HEK293T (cell line): ENCODE measurements around the gene MIEF2.
A peak's percentile ranks its signal among the peaks of the same experiment; 100 is the strongest.
"Not testable (repeated sequence)": the region's sequence is repeated elsewhere in the genome, so short reads cannot be mapped to it uniquely, and the experiment has no call there.

ENCODE experiments used
- CTCF ChIA-PET: fragments of 350-600 bp; formaldehyde crosslinking; extraction: SDS; loops from one replicate; lab custom pipeline; 2021; ENCODE audit warnings: antibody characterized with exemption, inconsistent platforms; lab: Yijun Ruan, JAX
- POLR2A ChIA-PET: fragments of 350-600 bp; formaldehyde crosslinking; extraction: SDS; loops from one replicate; lab custom pipeline; 2020; ENCODE audit warnings: antibody characterized with exemption, inconsistent platforms; lab: Yijun Ruan, JAX
- DNase-seq: peaks from one replicate; pipeline ENCODE4 v3.0.0; 2012; ENCODE audit warnings: mixed read lengths; ENCODE audit errors: extremely low spot score
- ARNT ChIP-seq: fragments of 450-650 bp; IDR thresholded peaks from 2 replicates; pipeline ENCODE4 v1.6.1; 2017; ENCODE audit warnings: mild to moderate bottlenecking
- BHLHE40 ChIP-seq: fragments of 450-650 bp; IDR thresholded peaks from 2 replicates; pipeline ENCODE4 v1.6.1; 2016; ENCODE audit warnings: mild to moderate bottlenecking, moderate library complexity, borderline replicate concordance
- CTBP1 ChIP-seq: fragments of 450-650 bp; IDR thresholded peaks from 2 replicates; pipeline ENCODE4 v1.6.1; 2016; ENCODE audit warnings: borderline replicate concordance
- ELF4 ChIP-seq: fragments of 450-650 bp; IDR thresholded peaks from 2 replicates; pipeline ENCODE4 v1.6.1; 2017; ENCODE audit warnings: antibody characterized with exemption
- FOXA1 ChIP-seq: fragments of 450-650 bp; IDR thresholded peaks from 2 replicates; pipeline ENCODE4 v1.6.1; 2016; ENCODE audit warnings: mild to moderate bottlenecking
- FOXK2 ChIP-seq: fragments of 450-650 bp; IDR thresholded peaks from 2 replicates; pipeline ENCODE4 v1.6.1; 2016; ENCODE audit warnings: mild to moderate bottlenecking
- FOXM1 ChIP-seq: fragments of 450-650 bp; IDR thresholded peaks from 2 replicates; pipeline ENCODE4 v1.6.1; 2017; ENCODE audit warnings: mild to moderate bottlenecking, borderline replicate concordance
- HDGF ChIP-seq: fragments of 450-650 bp; IDR thresholded peaks from 2 replicates; pipeline ENCODE4 v1.6.1; 2017; ENCODE audit warnings: antibody characterized with exemption, borderline replicate concordance
- L3MBTL2 ChIP-seq: fragments of 450-650 bp; conservative IDR thresholded peaks from 2 replicates; pipeline ENCODE4 v1.6.1; 2016; ENCODE audit warnings: mild to moderate bottlenecking
- LEF1 ChIP-seq: fragments of 450-650 bp; IDR thresholded peaks from 2 replicates; pipeline ENCODE4 v1.6.1; 2017; ENCODE audit warnings: mild to moderate bottlenecking, borderline replicate concordance
- NFRKB ChIP-seq: fragments of 450-650 bp; IDR thresholded peaks from 2 replicates; pipeline ENCODE4 v1.6.1; 2016; ENCODE audit warnings: mild to moderate bottlenecking, moderate library complexity
- SP1 ChIP-seq: fragments of 450-650 bp; IDR thresholded peaks from 2 replicates; pipeline ENCODE4 v1.6.1; 2017
- SUZ12 ChIP-seq: fragments of 450-650 bp; IDR thresholded peaks from 2 replicates; pipeline ENCODE4 v1.6.1; 2016; ENCODE audit warnings: mild to moderate bottlenecking
- TARDBP ChIP-seq: fragments of 450-650 bp; IDR thresholded peaks from 2 replicates; pipeline ENCODE4 v1.6.1; 2016
- ZNF384 ChIP-seq: fragments of 450-650 bp; IDR thresholded peaks from 2 replicates; pipeline ENCODE4 v1.6.1; 2016
- TF ChIP-seq, protein P1 (sequence below): fragments of 450-650 bp; IDR thresholded peaks from 2 replicates; pipeline ENCODE4 v1.6.1; 2016

The MIEF2 gene, protein sequence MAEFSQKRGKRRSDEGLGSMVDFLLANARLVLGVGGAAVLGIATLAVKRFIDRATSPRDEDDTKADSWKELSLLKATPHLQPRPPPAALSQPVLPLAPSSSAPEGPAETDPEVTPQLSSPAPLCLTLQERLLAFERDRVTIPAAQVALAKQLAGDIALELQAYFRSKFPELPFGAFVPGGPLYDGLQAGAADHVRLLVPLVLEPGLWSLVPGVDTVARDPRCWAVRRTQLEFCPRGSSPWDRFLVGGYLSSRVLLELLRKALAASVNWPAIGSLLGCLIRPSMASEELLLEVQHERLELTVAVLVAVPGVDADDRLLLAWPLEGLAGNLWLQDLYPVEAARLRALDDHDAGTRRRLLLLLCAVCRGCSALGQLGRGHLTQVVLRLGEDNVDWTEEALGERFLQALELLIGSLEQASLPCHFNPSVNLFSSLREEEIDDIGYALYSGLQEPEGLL

DNA sequence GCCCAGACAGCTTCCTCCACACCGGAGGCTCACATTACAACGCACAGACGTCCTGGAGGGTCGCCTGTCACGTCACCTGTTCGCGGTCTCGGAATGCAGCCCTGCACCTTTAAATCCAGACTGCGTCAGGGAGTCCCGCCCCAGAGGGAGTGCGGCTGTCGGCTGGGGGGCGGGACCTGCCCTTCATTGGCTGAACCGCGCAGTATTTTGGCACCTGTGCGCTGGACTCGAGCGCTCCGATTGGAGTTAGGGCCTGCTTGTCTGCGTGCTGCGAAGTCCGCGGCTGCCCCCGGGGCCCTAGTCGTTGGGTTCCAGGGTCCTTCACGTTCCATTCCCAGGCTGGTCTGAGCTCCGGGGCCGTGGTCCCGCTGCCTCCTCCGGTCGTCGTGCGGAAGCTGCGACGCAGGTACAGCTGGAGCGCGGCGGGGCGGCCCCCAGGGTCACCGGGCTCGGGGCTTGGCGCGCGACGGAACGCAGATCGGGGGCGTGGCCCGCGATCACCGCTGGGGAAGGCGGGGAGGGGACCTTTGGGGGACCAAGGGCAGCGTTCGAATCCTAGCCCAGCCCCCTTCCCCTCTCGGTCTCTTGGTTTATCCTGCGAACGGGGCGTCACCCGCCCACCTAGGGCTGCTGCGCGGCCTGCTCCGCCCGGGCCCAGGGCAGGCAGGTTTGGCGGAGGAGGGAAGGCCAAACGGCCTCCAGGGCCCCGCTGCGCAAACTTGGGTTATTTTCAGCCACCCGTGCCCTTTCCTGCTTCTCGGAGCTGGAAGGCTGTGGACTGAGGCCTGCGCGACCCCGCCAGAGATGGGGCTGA is at the start of gene MIEF2:
MIEF2 (plus strand) TSS at position 331 of the 814 bp plus-strand sequence. CDS start 2,059 bp downstream, outside the sequence.
- peak; percentile 97 for DNase-seq
- ChIA-PET CTCF (no interaction called here), POLR2A (interaction anchor here (0.9 to 1.5 kb wide), 4 partner anchors 14 to 102 kb away, joined by 3 to 5 read pairs (median 3); partner anchors contain the start of gene SHMT1)
- TF ChIP-seq ARNT (no peak), CTBP1 (no peak), LEF1 (no peak), FOXK2 (no peak), ZNF384 (no peak), L3MBTL2 (peak; percentile 71), FOXM1 (peak; percentile 79; the same call in 1 of the 2 replicates), FOXA1 (no peak), BHLHE40 (no peak), NFRKB (no peak), SUZ12 (no peak), HDGF (no peak)
- TF ChIP-seq, protein P1, sequence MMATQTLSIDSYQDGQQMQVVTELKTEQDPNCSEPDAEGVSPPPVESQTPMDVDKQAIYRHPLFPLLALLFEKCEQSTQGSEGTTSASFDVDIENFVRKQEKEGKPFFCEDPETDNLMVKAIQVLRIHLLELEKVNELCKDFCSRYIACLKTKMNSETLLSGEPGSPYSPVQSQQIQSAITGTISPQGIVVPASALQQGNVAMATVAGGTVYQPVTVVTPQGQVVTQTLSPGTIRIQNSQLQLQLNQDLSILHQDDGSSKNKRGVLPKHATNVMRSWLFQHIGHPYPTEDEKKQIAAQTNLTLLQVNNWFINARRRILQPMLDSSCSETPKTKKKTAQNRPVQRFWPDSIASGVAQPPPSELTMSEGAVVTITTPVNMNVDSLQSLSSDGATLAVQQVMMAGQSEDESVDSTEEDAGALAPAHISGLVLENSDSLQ, result peak; percentile 100

DNA sequence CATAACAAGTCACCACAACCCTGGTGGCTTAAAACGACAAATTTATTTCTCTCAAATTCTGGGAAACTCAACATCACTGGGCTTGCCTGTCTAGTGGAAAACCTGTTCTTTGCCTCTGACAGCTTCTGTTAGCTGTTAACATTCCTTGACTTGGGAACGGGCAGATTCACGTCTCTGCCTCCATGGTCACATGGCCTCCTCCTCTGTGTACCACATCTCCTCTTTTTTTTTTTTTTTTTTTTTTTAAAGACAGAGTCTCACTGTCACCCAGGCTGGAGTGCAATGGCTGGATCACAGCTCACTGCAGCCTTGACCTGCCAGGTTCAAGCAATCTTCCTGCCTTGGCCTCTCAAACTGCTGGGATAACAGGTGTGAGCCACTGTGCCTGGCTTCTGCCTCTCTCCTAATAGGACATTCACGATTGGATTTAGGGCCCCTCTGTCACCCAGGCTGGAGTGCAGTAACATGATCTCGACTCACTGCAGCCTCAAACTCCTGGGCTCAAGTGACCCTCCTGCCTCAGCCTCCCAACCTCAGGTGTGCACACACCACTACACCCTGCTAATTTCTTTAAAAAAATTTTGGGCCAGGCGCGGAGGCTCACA is 46.7 kb upstream of the MIEF2 start:
- CTCF ChIA-PET, result no interaction called here
- POLR2A ChIA-PET, result interaction anchor here (0.7 to 1.3 kb wide), 3 partner anchors 11 to 31 kb away, joined by 3 to 4 read pairs (median 3); no protein-coding TSS in a partner anchor
- TF ChIP-seq SP1 (no peak), L3MBTL2 (no peak), NFRKB (no peak), ELF4 (no peak), CTBP1 (no peak), SUZ12 (no peak), FOXK2 (no peak), TARDBP (no peak), FOXA1 (no peak), FOXM1 (no peak), ZNF384 (no peak), LEF1 (no peak), BHLHE40 (no peak), HDGF (no peak)
- TF ChIP-seq, protein P1, result no peak
- no peak for DNase-seq

DNA sequence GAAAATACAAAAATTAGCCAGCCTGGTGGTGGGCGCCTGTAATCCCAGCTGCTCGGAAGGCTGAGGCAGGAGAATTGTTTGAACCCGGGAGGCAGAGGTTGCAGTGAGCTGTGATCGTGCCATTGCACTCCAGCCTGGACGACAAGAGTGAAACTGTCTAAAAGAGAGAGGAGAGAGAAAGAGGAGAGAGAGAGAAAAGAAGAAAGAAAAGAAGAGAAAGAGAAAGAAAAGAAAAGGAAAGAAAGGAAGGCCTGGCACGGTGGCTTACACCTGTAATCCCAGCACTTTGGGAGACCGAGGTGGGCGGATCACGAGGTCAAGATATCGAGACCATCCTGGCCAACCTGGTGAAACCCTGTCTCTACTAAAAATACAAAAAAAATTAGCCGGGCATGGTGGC is 43.6 kb upstream of the MIEF2 start:
- CTCF ChIA-PET, result interaction anchor here (0.7 to 1.6 kb wide), 6 partner anchors 26 to 102 kb away, joined by 3 to 9 read pairs (median 4); no protein-coding TSS in a partner anchor
- not testable (repeated sequence) for DNase-seq
- POLR2A ChIA-PET, result interaction anchor here (1.5 kb wide), 1 partner anchor 33 kb away, joined by 4 read pairs; the partner anchor contains the start of gene ALKBH5

DNA sequence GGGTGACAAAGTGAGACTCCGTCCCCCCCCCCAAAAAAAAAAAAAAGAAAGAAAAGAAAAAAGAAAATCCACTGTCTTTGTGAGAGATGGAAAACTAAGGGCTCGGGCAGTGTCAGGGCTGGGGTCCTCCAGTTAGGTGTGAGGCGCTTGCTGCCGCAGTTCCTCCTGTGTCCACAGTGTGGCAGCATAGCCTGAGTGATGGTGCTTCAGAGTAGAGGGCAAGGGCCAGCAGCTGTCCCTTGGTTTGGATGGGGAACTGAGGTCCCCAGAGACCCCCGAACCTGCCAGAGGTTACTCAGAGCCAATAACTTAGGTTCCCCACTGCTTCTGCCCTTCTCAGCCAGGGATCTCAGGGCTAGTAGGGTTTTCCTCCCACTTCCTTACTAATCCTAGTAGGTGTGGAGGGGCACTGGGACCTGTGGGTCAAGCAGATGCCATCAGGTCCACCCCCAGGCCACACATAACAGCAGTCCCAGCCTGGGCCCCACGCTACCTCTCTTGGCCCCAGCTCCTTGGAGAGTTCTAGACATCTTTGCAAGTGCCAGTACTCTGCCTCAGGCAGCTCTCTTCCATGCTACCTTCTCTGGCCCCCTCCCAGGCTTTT is 42.9 kb upstream of the MIEF2 start:
- ChIA-PET POLR2A (interaction anchor here (1.5 kb wide), 1 partner anchor 34 kb away, joined by 4 read pairs; the partner anchor contains the start of gene ALKBH5), CTCF (interaction anchor here (0.6 to 1.6 kb wide), 4 partner anchors 25 to 70 kb away, joined by 3 to 9 read pairs (median 6); no protein-coding TSS in a partner anchor)
- TF ChIP-seq FOXM1 (no peak), SUZ12 (no peak), TARDBP (no peak), SP1 (no peak), ELF4 (no peak), BHLHE40 (no peak), CTBP1 (no peak), NFRKB (no peak), ARNT (no peak), ZNF384 (no peak), HDGF (no peak), LEF1 (no peak), L3MBTL2 (no peak)
- TF ChIP-seq, protein P1, result no peak
- DNase-seq, result peak; percentile 88
